Stomach (tissue), 9 donors: ENCODE results near the gene FLNA. TPM values are rescaled to one million over a fixed set of nuclear protein-coding genes. Genes with fewer than 3 reads are reported as not detected.
A peak's percentile ranks its signal among the peaks of the same experiment; 100 is the strongest.

Experiments used
- DNase-seq, 2 donors: peaks; one replicate each; pipeline versions ENCODE4 v3.0.0 to v3.0.0-alpha.2; 2013 to 2019
- H3K27ac ChIP-seq, 5 donors: fragments of 200-600 bp in 4 of 5; sonication (generic) in 4 of 5; one replicate each; pipeline ENCODE4 v1.5.1; 2013 to 2019; ENCODE audit warnings: mild to moderate bottlenecking in 1 of 5, moderate library complexity in 1 of 5
- H3K27me3 ChIP-seq, 3 donors: fragments of 200-600 bp; sonication (generic); one replicate each; pipeline ENCODE4 v1.5.1; 2017 to 2019; ENCODE audit warnings: mixed run types in 1 of 3
- H3K36me3 ChIP-seq, 4 donors: fragments of 200-600 bp; sonication (generic); 1 replicate in 3 of 4; 2 replicates in 1 of 4; pipeline ENCODE4 v1.5.1; 2016 to 2019
- H3K4me1 ChIP-seq, 4 donors: fragments of 200-600 bp; sonication (generic); one replicate each; pipeline ENCODE4 v1.5.1; 2016 to 2019
- H3K4me3 ChIP-seq, 4 donors: fragments of 200-600 bp; sonication (generic) in 3 of 4; one replicate each; pipeline ENCODE4 v1.5.1; 2016 to 2019; ENCODE audit warnings: mild to moderate bottlenecking in 1 of 4
- H3K9me3 ChIP-seq, 4 donors: fragments of 200-600 bp; sonication (generic); one replicate each; pipeline ENCODE4 v1.5.1; 2016 to 2019
- EP300 ChIP-seq: sonication (generic); formaldehyde crosslinking; IDR thresholded peaks from one replicate; pipeline ENCODE4 v1.6.1; 2017; ENCODE audit warnings: antibody characterized with exemption
- POLR2A ChIP-seq, 4 donors: fragments of 450-650 bp; IDR thresholded peaks; one replicate each; pipeline ENCODE4 v1.6.1; 2016; ENCODE audit warnings: antibody characterized with exemption in 4 of 4, control low read depth in 2 of 4, mild to moderate bottlenecking in 1 of 4, moderate library complexity in 1 of 4
- POLR2AphosphoS5 ChIP-seq, 3 donors: sonication (generic); formaldehyde crosslinking; IDR thresholded peaks; one replicate each; pipeline ENCODE4 v1.6.1; 2016; ENCODE audit warnings: antibody characterized with exemption in 3 of 3
- WGBS, 5 donors: extraction: QIAGEN DNeasy Blood & Tissue Kit in 3 of 5; methylation state at CpG; one replicate each; pipeline versions ENCODE4 v1.1.5 to v1.1.7; 2013 to 2018; 5-methylcytosine and 5-hydroxymethylcytosine counted together
- intact Hi-C: fragments of 100-400 bp; cut with DNase I; formaldehyde crosslinking; loops from one replicate; pipeline ENCODE4 v1.15.1; 2023; ENCODE audit warnings: low total_unique reads
- polyA plus RNA-seq, 3 donors: library from polyadenylated mRNA; stranded (reverse); fragments of 200-250 nt; gene quantifications; one replicate each; pipeline ENCODE4 v1.2.3, GENCODE V29; 2013
- total RNA-seq, 5 donors: library from RNA; depleted of rRNA; stranded (reverse); fragments of >200 nt; gene quantifications; one replicate each; pipeline versions ENCODE4 v1.1.0 to v1.2.3, GENCODE V29; 2014 to 2016
- TF ChIP-seq, protein P1 (sequence below), 7 experiments: fragments of 450-650 bp in 4 of 7; fragments of 200-600 bp in 3 of 7; sonication (generic) in 3 of 7; IDR thresholded peaks; one replicate each; pipeline ENCODE4 v1.5.1; 2016 to 2019; ENCODE audit warnings: antibody characterized with exemption in 7 of 7, control low read depth in 2 of 7, mild to moderate bottlenecking in 1 of 7
- donor health status: healthy with polysubstance abuse.
- donor health status: Bipolar disorder and iron deficiency.
- donor health status: healthy.

The FLNA gene
- total and polyA plus RNA-seq, 8 donors, result 89.2 to 3,511 (median 1,483) TPM

DNA sequence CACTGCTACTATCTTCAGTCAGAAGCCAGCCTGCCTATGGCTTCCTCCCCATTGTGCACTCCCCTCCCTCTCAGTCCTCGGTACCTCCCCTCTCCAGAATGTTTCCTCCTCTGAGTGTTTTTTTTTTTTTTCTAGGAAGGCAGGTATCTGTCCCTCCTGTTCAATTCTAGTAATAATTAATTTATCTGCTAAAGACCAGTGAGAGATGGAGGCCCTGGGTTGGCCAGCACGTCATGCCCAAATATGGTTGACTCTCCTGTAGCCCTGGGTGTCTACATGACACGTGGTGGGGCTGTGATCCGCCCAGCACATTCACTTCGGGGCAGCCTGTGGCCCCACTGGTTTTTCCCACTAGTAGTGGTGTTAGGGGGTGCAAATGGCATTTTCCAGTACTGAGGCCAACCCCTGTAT, 1.8 kb downstream of the FLNA start:
- Histone ChIP-seq H3K36me3 (peaks cover 2 to 11% (median 3%) of the 10 kb centered on the region in 4 donors), H3K9me3 (no peaks in the 10 kb centered on the region), H3K4me1 (peaks cover 4 to 61% (median 44%) of the 10 kb centered on the region in 4 donors), H3K27ac (peak overlapping the region; percentile 20 to 99 (median 97)), H3K27me3 (no peaks in the 10 kb centered on the region), H3K4me3 (peak overlapping the region; percentile 59 to 85 (median 70))
- 29 to 57% (median 39%) methylated on average over 1 to 5 of the region's 5 CpGs for WGBS, 5 donors
- no peak for TF ChIP-seq EP300
- no peak for TF ChIP-seq POLR2AphosphoS5 (IDR thresholded peaks at IDR 0.05)
- TF ChIP-seq, protein P1, sequence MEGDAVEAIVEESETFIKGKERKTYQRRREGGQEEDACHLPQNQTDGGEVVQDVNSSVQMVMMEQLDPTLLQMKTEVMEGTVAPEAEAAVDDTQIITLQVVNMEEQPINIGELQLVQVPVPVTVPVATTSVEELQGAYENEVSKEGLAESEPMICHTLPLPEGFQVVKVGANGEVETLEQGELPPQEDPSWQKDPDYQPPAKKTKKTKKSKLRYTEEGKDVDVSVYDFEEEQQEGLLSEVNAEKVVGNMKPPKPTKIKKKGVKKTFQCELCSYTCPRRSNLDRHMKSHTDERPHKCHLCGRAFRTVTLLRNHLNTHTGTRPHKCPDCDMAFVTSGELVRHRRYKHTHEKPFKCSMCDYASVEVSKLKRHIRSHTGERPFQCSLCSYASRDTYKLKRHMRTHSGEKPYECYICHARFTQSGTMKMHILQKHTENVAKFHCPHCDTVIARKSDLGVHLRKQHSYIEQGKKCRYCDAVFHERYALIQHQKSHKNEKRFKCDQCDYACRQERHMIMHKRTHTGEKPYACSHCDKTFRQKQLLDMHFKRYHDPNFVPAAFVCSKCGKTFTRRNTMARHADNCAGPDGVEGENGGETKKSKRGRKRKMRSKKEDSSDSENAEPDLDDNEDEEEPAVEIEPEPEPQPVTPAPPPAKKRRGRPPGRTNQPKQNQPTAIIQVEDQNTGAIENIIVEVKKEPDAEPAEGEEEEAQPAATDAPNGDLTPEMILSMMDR (IDR thresholded peaks at IDR 0.05), result no peak
- no peak for TF ChIP-seq POLR2A (IDR thresholded peaks at IDR 0.05)
- intact Hi-C loops, result no loop called here
- peak in 1 of 2 donors; percentile 44 for DNase-seq

DNA sequence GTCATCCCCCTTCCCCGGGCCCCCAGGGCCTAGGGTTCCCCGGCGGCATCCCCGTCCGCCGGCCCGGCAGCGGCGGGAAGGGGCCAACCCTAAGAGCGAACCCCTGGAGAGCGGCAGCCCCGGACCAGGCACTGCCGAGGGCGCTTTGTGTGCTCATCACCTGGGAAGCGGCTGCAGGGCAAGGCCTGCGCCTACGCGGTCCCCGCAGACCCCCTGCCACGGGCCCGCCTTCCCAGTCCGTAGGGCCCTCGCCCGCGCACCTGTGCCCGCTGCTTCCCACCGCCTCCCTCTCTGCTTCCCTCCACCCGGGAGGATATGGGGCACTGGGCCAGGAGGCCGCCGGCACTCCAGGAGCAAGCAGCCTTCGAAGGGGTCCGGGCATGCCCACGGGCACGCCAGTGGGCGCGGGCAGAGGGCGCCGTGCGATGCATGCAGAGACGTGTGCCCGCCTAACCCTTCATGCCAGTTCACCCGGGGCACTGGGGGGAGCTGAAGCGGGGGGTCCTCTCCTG, 2.6 kb downstream of the FLNA start:
- intact Hi-C loops, result no loop called here
- H3K27me3 ChIP-seq, result no peaks in the 10 kb centered on the region
- H3K4me3 ChIP-seq, result peak overlapping the region; percentile 59 to 85 (median 70)
- peak overlapping the region in 4 of 5 donors; percentile 86 to 98 (median 94) for H3K27ac ChIP-seq
- 10 to 44% (median 35%) methylated on average over 4 to 42 of the region's 43 CpGs for WGBS, 5 donors
- peaks cover 4 to 68% (median 43%) of the 10 kb centered on the region in 4 donors for H3K4me1 ChIP-seq
- TF ChIP-seq POLR2A (IDR thresholded peaks at IDR 0.05), result no peak
- TF ChIP-seq, protein P1 (IDR thresholded peaks at IDR 0.05), result no peak
- no peak for TF ChIP-seq POLR2AphosphoS5 (IDR thresholded peaks at IDR 0.05)
- TF ChIP-seq EP300, result no peak
- no peaks in the 10 kb centered on the region for H3K9me3 ChIP-seq
- peak in 1 of 2 donors; percentile 51 for DNase-seq
- peaks cover 10 to 19% (median 10%) of the 10 kb centered on the region in 4 donors for H3K36me3 ChIP-seq

DNA sequence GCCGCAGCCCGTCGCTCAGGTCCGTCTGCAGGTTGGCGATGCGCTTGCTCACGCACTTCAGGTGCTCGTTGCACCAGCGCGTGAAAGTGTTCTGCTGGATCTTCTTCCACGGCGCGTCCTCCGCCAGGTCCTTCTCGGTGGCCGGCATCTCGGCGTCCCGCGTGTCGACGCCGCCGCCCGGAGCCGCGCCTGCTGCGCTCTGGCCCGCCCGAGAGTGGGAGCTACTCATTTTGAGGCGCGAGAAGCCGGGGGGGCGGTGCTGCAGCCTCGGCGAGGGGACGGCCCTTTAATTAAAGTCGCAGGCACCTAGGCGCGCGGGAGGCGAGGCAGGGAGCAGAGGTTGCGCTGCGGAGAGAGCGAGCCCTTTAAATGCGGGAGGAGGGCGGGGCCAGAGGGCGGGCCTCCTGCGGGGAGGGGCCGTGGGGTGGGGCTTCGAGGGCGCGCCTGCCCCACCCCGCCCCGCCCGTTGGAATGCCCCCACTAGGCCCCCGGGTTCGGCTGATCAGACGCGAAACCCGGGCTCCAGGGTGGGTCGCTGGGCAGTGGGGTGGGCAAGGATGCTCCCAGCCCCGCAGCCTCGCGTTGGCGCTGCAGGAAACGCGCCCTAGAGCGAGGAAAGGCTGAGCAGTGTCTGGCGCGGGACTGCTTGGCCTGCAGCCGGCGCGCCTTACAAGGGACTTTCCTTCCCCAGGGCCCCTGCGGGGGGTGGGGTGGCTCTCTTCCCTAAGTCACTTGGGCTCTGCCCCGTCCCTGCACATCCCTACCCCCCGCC, 3.2 kb downstream of the FLNA start:
- H3K27me3 ChIP-seq, result no peaks in the 10 kb centered on the region
- peak overlapping the region; percentile 48 to 98 (median 90) for H3K27ac ChIP-seq
- no peaks in the 10 kb centered on the region for H3K9me3 ChIP-seq
- H3K4me3 ChIP-seq, result peak overlapping the region; percentile 59 to 85 (median 70)
- peak; percentile 91 to 96 for DNase-seq
- H3K36me3 ChIP-seq, result peaks cover 12 to 25% (median 16%) of the 10 kb centered on the region in 4 donors
- H3K4me1 ChIP-seq, result peaks cover 4 to 74% (median 43%) of the 10 kb centered on the region in 4 donors
- intact Hi-C loops, result no loop called here
- TF ChIP-seq, protein P1 (IDR thresholded peaks at IDR 0.05), result no peak
- TF ChIP-seq POLR2AphosphoS5 (IDR thresholded peaks at IDR 0.05) (peak; percentile 77 to 98 (median 92)), POLR2A (IDR thresholded peaks at IDR 0.05) (peak in 2 of 4 donors; percentile 40 to 83)
- 0 to 42% (median 8%) methylated on average over 21 to 69 of the region's 77 CpGs for WGBS, 5 donors

DNA sequence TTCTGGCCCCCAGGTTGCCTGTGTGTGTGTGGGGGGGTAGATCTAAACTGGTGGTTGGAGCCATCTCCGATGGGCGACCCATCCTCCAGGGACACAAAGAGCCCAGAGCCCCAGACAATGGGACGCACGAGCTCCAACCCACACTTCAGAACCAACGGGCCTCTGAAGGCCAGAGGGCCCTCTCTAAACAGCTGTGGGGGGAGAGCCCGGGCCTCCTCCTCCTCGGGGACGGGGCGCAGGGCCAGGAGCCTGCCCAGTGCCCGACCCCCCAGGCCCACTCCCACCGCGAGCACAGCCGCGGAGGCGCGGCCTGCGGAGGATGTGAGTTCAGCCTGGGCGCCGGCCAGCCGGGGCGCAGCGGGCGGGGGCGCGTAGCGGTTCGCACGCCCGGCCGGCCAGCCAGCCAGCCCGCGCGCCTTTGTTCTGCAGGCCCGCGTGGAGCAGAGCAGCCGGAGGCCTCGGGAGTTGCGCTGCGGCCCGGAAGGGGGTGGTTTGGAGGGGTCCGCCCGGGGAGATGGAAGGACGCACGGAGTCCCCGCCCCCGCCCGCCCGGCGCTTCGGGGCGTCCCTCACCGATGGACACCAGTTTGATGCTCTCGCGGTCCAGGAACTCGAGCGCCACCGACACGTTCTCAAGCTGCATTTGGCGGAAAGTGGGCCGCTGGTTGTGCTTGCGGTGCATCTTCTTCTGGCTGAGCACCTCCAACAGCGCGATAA, 4.0 kb downstream of the FLNA start:
- intact Hi-C loops, result no loop called here
- Histone ChIP-seq H3K4me3 (peak overlapping the region; percentile 59 to 85 (median 70)), H3K9me3 (no peaks in the 10 kb centered on the region), H3K36me3 (peaks cover 19 to 33% (median 23%) of the 10 kb centered on the region in 4 donors), H3K27ac (peak overlapping the region; percentile 44 to 98 (median 90)), H3K27me3 (no peaks in the 10 kb centered on the region), H3K4me1 (peaks cover 4 to 81% (median 43%) of the 10 kb centered on the region in 4 donors)
- WGBS, 5 donors, result 2 to 35% (median 22%) methylated on average over 5 to 61 of the region's 63 CpGs
- TF ChIP-seq EP300 (no peak), POLR2AphosphoS5 (IDR thresholded peaks at IDR 0.05) (no peak), POLR2A (IDR thresholded peaks at IDR 0.05) (no peak)
- TF ChIP-seq, protein P1 (IDR thresholded peaks at IDR 0.05), result no peak
- peak in 1 of 2 donors; percentile 61 for DNase-seq
